Kidney (tissue), 14 donors: ENCODE results near the gene WWC1. TPM values are rescaled to one million over a fixed set of nuclear protein-coding genes. Genes with fewer than 3 reads are reported as not detected.
"Not testable (repeated sequence)": the region's sequence is repeated elsewhere in the genome, so short reads cannot be mapped to it uniquely, and the experiment has no call there.

Source experiments
- DNase-seq, 5 donors: peaks; one replicate each; pipeline ENCODE4 v3.0.0-alpha.2; 2013 to 2020
- FAIRE-seq: peaks from 2 replicates; lab custom pipeline; 2012; peaks lifted over from hg19 to GRCh38; lab: Jason Lieb, UNC
- H3K27ac ChIP-seq, 2 donors: one replicate each; pipeline ENCODE4 v1.7.0; 2013; ENCODE audit warnings: low read depth in 2 of 2, low read length in 2 of 2, inconsistent platforms in 1 of 2
- H3K27me3 ChIP-seq: one replicate; pipeline ENCODE4 v1.7.1; 2013; ENCODE audit warnings: low read length, inconsistent platforms; ENCODE audit not compliant: control insufficient read depth, insufficient read depth
- H3K36me3 ChIP-seq, 3 donors: one replicate each; pipeline versions ENCODE4 v1.7.0 to v1.7.1; 2013; ENCODE audit warnings: low read length in 3 of 3, control low read depth in 1 of 3, inconsistent platforms in 1 of 3; ENCODE audit not compliant: insufficient read depth in 3 of 3, control insufficient read depth in 2 of 3
- H3K4me1 ChIP-seq, 3 donors: one replicate each; pipeline versions ENCODE4 v1.7.0 to v1.7.1; 2013; ENCODE audit warnings: low read length in 3 of 3, inconsistent platforms in 1 of 3, low read depth in 1 of 3; ENCODE audit not compliant: control insufficient read depth in 2 of 3, insufficient read depth in 2 of 3
- H3K4me3 ChIP-seq, 3 donors: one replicate each; pipeline versions ENCODE4 v1.7.0 to v1.8.1; 2013; ENCODE audit warnings: low read length in 3 of 3, control low read depth in 1 of 3, inconsistent platforms in 1 of 3
- H3K9ac ChIP-seq, 3 donors: one replicate each; pipeline versions ENCODE4 v1.7.0 to v1.7.1; 2013; ENCODE audit warnings: low read length in 3 of 3, control low read depth in 1 of 3, inconsistent platforms in 1 of 3
- H3K9me3 ChIP-seq, 3 donors: one replicate each; pipeline versions ENCODE4 v1.7.0 to v1.7.1; 2013; ENCODE audit warnings: low read length in 3 of 3, control low read depth in 1 of 3, inconsistent platforms in 1 of 3; ENCODE audit not compliant: control insufficient read depth in 2 of 3, insufficient read depth in 1 of 3
- intact Hi-C: fragments of 100-400 bp; cut with DNase I; formaldehyde crosslinking; loops from one replicate; pipeline ENCODE4 v1.11.1; 2022
- polyA plus RNA-seq: library from polyadenylated mRNA; stranded (reverse); fragments of 350-450 nt; fragmentation: Illumina TruSeq; extraction: RNeasy Lipid Tissue Mini Kit (QIAGEN cat#74804); gene quantifications from one replicate; pipeline ENCODE4 v1.2.3, GENCODE V29; 2014; ENCODE audit warnings: low read depth, low replicate concordance; ENCODE audit not compliant: insufficient read depth
- total RNA-seq: library from RNA; stranded (reverse); fragmentation: NEBNext Ultra II Directional; extraction: Animal tissue kit (Norgen Biotek cat#: 25700); gene quantifications from one replicate; pipeline ENCODE4 v1.2.1, GENCODE V29; 2021
- TF ChIP-seq, protein P1 (sequence below): IDR thresholded peaks from 3 replicates; pipeline ENCODE4 v1.5.1; 2012; ENCODE audit warnings: mild to moderate bottlenecking, moderate library complexity, borderline replicate concordance; ENCODE audit not compliant: insufficient read depth; ENCODE audit errors: extremely low read depth
- donor health status: control.
- donor health status: control.
- donor health status: control.
- donor health status: control.
- donor health status: control.
- donor health status: DM: yes; HTN: yes; CAD: no.
- donor health status: Normal renal cell carcinoma (clear cell type).

WWC1 gene
- total and polyA plus RNA-seq, 2 donors from 2014 or later: 74.4 to 174 TPM

DNA sequence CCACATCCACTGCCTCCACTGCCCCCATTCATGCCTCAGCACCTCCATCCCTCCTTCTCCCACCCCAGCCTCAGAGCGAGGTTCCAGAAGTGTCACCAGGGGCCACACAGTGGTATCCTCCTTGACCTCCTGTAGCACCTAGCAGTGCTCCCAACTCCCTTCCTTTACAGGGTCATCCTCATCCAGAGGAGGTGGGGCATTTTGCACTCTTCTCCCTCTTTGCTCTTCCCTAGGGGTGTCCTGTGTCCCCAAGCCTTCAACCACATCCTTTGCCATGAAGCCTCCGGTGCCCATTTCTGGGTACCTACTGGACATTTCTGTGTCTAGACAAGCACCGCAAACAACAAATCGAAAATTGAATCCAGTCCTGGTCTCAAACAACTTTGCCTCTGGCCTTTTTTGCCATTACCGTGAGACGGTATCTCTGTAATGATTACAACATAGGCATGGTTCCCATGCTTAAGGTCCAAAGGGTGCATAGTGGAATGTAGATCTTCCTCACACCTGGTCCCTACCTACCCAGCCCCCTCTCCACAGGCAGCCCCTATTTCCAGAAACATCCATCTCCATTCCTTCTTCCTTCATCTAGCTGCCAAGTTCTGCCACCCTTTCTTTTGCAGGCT, 17.6 kb downstream of the WWC1 start:
- Histone ChIP-seq H3K27ac (peak overlapping the region; percentile 65 to 67), H3K9me3 (no peaks in the 10 kb centered on the region), H3K4me1 (peaks cover 0 to 64% (median 39%) of the 10 kb centered on the region in 3 donors), H3K36me3 (no peaks in the 10 kb centered on the region), H3K27me3 (no peaks in the 10 kb centered on the region), H3K9ac (no peak overlapping the region), H3K4me3 (peak overlapping the region in 1 of 3 donors; percentile 20)
- FAIRE-seq (no peak), DNase-seq (no peak)
- TF ChIP-seq, protein P1, sequence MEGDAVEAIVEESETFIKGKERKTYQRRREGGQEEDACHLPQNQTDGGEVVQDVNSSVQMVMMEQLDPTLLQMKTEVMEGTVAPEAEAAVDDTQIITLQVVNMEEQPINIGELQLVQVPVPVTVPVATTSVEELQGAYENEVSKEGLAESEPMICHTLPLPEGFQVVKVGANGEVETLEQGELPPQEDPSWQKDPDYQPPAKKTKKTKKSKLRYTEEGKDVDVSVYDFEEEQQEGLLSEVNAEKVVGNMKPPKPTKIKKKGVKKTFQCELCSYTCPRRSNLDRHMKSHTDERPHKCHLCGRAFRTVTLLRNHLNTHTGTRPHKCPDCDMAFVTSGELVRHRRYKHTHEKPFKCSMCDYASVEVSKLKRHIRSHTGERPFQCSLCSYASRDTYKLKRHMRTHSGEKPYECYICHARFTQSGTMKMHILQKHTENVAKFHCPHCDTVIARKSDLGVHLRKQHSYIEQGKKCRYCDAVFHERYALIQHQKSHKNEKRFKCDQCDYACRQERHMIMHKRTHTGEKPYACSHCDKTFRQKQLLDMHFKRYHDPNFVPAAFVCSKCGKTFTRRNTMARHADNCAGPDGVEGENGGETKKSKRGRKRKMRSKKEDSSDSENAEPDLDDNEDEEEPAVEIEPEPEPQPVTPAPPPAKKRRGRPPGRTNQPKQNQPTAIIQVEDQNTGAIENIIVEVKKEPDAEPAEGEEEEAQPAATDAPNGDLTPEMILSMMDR: no peak
- intact Hi-C loops: no loop called here

- FAIRE-seq, DNase-seq, H3K4me3 ChIP-seq, H3K27me3 ChIP-seq, H3K9ac ChIP-seq, intact Hi-C loops, H3K36me3 ChIP-seq, H3K9me3 ChIP-seq: not testable (repeated sequence)
- Histone ChIP-seq H3K4me1 (peaks cover 0 to 70% (median 49%) of the 10 kb centered on the region in 3 donors), H3K27ac (peak overlapping the region in 1 of 2 donors; percentile 49)
These were observed 19.1 kb downstream of the WWC1 start for GRCh38 chr5:168310541-168310940.

DNA sequence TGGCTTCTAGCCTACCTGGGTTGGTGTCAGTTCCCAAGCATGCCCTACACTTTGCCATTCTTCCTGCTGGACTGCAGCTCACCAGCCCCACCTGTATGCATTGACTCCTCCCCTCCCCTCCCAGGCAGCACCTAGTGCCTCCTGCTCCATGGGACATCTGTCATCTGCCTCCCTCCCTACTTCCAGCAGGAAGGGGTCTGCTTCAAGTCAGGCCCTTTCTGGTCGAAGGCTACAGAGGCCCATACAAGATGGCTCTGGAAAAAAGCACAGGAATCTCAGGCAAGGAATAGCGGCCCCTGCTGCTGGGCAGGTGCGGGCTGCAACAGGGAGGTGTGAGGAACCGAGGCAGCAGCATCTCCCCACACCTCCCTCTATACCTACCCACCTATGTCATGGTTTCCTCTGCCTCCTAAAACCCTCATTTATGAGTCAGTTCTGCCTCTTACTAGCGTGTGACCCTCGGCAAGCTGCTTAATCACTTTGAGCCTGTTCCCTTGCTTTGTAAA, 19.7 kb downstream of the WWC1 start:
- intact Hi-C loops: no loop called here
- H3K4me1 ChIP-seq: peaks cover 0 to 72% (median 55%) of the 10 kb centered on the region in 3 donors
- H3K27ac ChIP-seq: peak overlapping the region; percentile 49 to 69
- H3K9me3 ChIP-seq: no peaks in the 10 kb centered on the region
- no peaks in the 10 kb centered on the region for H3K36me3 ChIP-seq
- no peak overlapping the region for H3K9ac ChIP-seq
- TF ChIP-seq, protein P1: no peak
- H3K4me3 ChIP-seq: no peak overlapping the region
- DNase-seq: no peak
- H3K27me3 ChIP-seq: no peaks in the 10 kb centered on the region
- FAIRE-seq: no peak

DNA sequence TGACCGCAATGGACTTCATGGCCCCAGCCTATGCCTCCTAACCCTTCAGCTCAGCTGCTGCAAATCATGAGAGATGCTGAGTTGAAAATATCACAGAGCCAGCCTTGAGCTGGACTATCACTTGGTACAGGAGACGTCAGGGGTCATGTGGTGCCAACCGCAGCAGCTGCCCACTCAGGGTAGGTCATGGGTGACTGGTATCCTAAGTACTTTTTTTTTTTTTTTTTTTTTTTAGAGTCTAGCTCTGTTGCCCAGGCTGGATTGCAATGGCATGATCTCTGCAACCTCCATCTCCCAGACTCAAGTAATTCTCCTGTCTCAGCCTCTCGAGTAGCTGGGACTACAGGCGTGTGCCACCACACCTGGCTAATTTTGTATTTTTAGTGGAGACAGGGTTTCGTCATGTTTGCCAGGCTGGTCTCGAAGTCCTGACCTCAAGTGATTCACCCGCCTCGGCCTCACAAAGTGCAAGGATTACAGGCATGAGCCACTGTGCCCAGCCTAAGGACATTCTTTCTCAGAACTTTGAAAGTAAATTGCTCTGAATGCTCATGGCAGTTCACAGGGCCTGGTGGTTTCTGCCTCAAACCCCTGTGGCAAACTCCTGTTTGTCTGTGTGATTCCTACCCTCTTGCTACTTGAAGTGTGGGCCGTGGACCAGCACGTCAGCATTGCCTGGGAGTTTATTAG, 21.3 kb downstream of the WWC1 start:
- intact Hi-C loops: no loop called here
- no peaks in the 10 kb centered on the region for H3K36me3 ChIP-seq
- no peak overlapping the region for H3K9ac ChIP-seq
- DNase-seq: no peak
- no peak for FAIRE-seq
- H3K9me3 ChIP-seq: no peaks in the 10 kb centered on the region
- H3K4me3 ChIP-seq: no peak overlapping the region
- H3K4me1 ChIP-seq: peaks cover 0 to 69% (median 57%) of the 10 kb centered on the region in 3 donors
- peak overlapping the region; percentile 74 to 77 for H3K27ac ChIP-seq
- no peaks in the 10 kb centered on the region for H3K27me3 ChIP-seq
- TF ChIP-seq, protein P1: no peak
